ENCODE data around the gene ZNF319. TPM values are rescaled to one million over a fixed set of nuclear protein-coding genes. Genes with fewer than 3 reads are reported as not detected.

Gene ZNF319
- total and polyA plus RNA-seq, 10 of the 15 experiments (the other 5 are each of a cell fraction or from before 2014, with no cell fraction given): 0.29 to 7.4 (median 1.7) TPM

DNA sequence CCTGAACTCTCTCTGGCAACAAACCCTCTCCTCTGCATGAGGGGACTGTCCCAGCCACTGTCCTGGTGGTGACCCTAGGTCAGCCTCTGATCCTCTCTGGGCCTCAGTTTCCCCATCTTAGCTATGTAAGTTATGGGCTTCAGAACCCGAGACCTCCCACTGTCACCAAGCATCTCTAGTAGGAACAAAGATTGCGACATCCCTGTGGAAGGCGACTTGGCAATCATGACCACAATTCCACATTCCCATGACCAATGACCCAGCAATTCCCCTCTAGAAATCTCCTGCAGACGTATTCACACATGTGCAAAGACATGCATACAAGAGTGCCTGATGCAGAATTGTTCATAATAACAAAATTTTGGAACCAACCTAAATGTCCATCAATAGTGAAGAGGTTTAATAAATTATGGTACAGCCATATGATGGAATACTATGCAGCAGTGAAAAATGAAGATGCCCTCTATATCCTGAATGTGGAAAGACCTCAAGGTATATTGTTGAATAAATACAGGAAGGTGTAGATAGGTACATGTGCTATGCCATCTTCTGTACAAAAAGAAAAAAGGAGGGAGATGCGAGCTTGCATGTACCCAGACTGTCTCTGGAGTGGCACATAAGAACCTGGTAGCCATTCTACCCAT lies 50.8 kb downstream of the ZNF319 start:
- ChIA-PET RAD21 (ENCODE audit: unreplicated experiment) (no interaction called here), POLR2A (no interaction called here), CTCF (no interaction called here), SMC1A (ENCODE audit: uncharacterized antibody, unreplicated experiment) (no interaction called here)
- Histone ChIP-seq H3K9ac (ENCODE audit: control insufficient read depth, insufficient read depth, low read length) (no peak overlapping the region), H3K27me3 (replicated peaks in 1 of 2; ENCODE audit: control insufficient read depth in 2 of 2, insufficient read depth in 2 of 2, low read length in 1 of 2) (no peaks in the 10 kb centered on the region), H3K36me3 (ENCODE audit: control insufficient read depth in 2 of 2, insufficient read depth in 2 of 2, low read length in 1 of 2) (no peaks in the 10 kb centered on the region), H3K4me2 (ENCODE audit: control insufficient read depth, insufficient read depth) (no peak overlapping the region), H2AFZ (ENCODE audit: control insufficient read depth, low read depth, low read length) (no peak overlapping the region), H3K4me3 (no peak overlapping the region), H3K79me2 (ENCODE audit: control insufficient read depth, insufficient read depth, low read length) (no peaks in the 10 kb centered on the region), H3K27ac (ENCODE audit: control insufficient read depth, insufficient read depth) (no peak overlapping the region), H3K4me1 (ENCODE audit: control insufficient read depth, insufficient read depth, low read length) (no peaks in the 10 kb centered on the region), H4K20me1 (ENCODE audit: control insufficient read depth, insufficient read depth) (no peaks in the 10 kb centered on the region), H3K9me3 (replicated peaks; ENCODE audit: control insufficient read depth, insufficient read depth, low read length) (no peaks in the 10 kb centered on the region)
- WGBS (ENCODE audit: insufficient coverage, insufficient replicate concordance, low lambda C conversion rate, missing lambda C conversion rate): 34% methylated on average over 5 of the region's 5 CpGs
- intact Hi-C loops (cut with micrococcal nuclease; ENCODE audit: unreplicated experiment) (no loop called here), in situ Hi-C loops (cut with MboI) (no loop called here)
- DNase-seq (ENCODE audit: low read depth, low spot score) (no peak), ATAC-seq (no peak), FAIRE-seq (no peak)
- no TSS peak for BruUV-seq (replicated peaks)
- no peak for TF ChIP-seq PAX8 (IDR thresholded peaks at IDR 0.05)
- TF ChIP-seq ZNF24 (IDR thresholded peaks at IDR 0.05): no peak
- no peak for TF ChIP-seq ZNF384 (IDR thresholded peaks at IDR 0.05; ENCODE audit: borderline replicate concordance, low read depth, low read length)
- no peak for TF ChIP-seq GABPA (IDR thresholded peaks at IDR 0.05; ENCODE audit: low read depth)
- no peak for TF ChIP-seq TBL1XR1 (IDR thresholded peaks at IDR 0.05; ENCODE audit: low read depth, low read length)
- TF ChIP-seq SMAD1 (IDR thresholded peaks at IDR 0.05; ENCODE audit: low read depth, partially characterized antibody): no peak
- TF ChIP-seq SP1 (IDR thresholded peaks at IDR 0.05; ENCODE audit: low read depth, low read length): no peak
- TF ChIP-seq SUPT20H (IDR thresholded peaks at IDR 0.05; ENCODE audit: borderline replicate concordance, control insufficient read depth, low read depth, low read length): no peak
- no peak for TF ChIP-seq MEF2B (IDR thresholded peaks at IDR 0.05; ENCODE audit: partially characterized antibody, poor library complexity, severe bottlenecking)
- no peak for TF ChIP-seq IKZF2 (IDR thresholded peaks at IDR 0.05)
- TF ChIP-seq CREB1 (IDR thresholded peaks at IDR 0.05; ENCODE audit: low read depth): no peak
- TF ChIP-seq NR2C2 (IDR thresholded peaks at IDR 0.05; ENCODE audit: borderline replicate concordance, control insufficient read depth, insufficient read length, low read depth): no peak

Measured in GM12878 (cell line).